Lung (tissue), 12 donors: ENCODE measurements around the gene CERK. TPM values are rescaled to one million over a fixed set of nuclear protein-coding genes. Genes with fewer than 3 reads are reported as not detected.

Experiments
- ATAC-seq: fragments of 200-7000 bp; cut with Tn5 transposase; one replicate; pipeline ENCODE4 v1.9.1; 2020; ENCODE audit warnings: moderate number of reproducible peaks; ENCODE audit not compliant: insufficient read depth, low FRiP score
- DNase-seq, 3 donors: peaks; one replicate each; pipeline ENCODE4 v3.0.0-alpha.2; 2013 to 2017
- H3K27ac ChIP-seq, 2 donors: one replicate each; pipeline ENCODE4 v1.5.1; 2013; ENCODE audit warnings: mild to moderate bottlenecking in 2 of 2, moderate library complexity in 2 of 2, control low read depth in 1 of 2, inconsistent platforms in 1 of 2, low read depth in 1 of 2, low read length in 1 of 2
- H3K27me3 ChIP-seq, 3 donors: one replicate each; pipeline ENCODE4 v1.5.1; 2013; ENCODE audit warnings: low read length in 2 of 3; ENCODE audit not compliant: control insufficient read depth in 3 of 3, insufficient read depth in 3 of 3
- H3K36me3 ChIP-seq, 4 donors: one replicate each; pipeline ENCODE4 v1.5.1; 2013; ENCODE audit warnings: low read length in 4 of 4, mild to moderate bottlenecking in 1 of 4, moderate library complexity in 1 of 4; ENCODE audit not compliant: control insufficient read depth in 4 of 4, insufficient read depth in 4 of 4
- H3K4me1 ChIP-seq, 5 donors: one replicate each; pipeline ENCODE4 v1.5.1; 2013; ENCODE audit warnings: low read length in 5 of 5, mild to moderate bottlenecking in 2 of 5, moderate library complexity in 1 of 5; ENCODE audit not compliant: control insufficient read depth in 5 of 5, insufficient read depth in 5 of 5
- H3K4me3 ChIP-seq: one replicate; pipeline ENCODE4 v1.5.1; 2013; ENCODE audit warnings: mild to moderate bottlenecking, control low read depth, moderate library complexity
- H3K9ac ChIP-seq, 2 donors: one replicate each; pipeline ENCODE4 v1.5.1; 2013; ENCODE audit warnings: low read length in 2 of 2, control low read depth in 1 of 2; ENCODE audit not compliant: insufficient read depth in 1 of 2
- H3K9me3 ChIP-seq, 4 donors: one replicate each; pipeline ENCODE4 v1.5.1; 2013; ENCODE audit warnings: low read length in 3 of 4, mild to moderate bottlenecking in 1 of 4, moderate library complexity in 1 of 4; ENCODE audit not compliant: control insufficient read depth in 4 of 4, insufficient read depth in 3 of 4
- WGBS, 2 donors: extraction: QIAGEN DNeasy Blood & Tissue Kit; methylation state at CpG; one replicate each; pipeline ENCODE4 v1.1.7; 2013; 5-methylcytosine and 5-hydroxymethylcytosine counted together
- polyA plus RNA-seq, 2 donors: library from polyadenylated mRNA; stranded (reverse); fragments of 200-250 nt; gene quantifications; one replicate each; pipeline ENCODE4 v1.2.1, GENCODE V29; 2013
- total RNA-seq, 2 donors: library from RNA; depleted of rRNA in 1 of 2; stranded (reverse); fragments of >200 nt in 1 of 2; gene quantifications; one replicate each; pipeline ENCODE4 v1.2.1, GENCODE V29; 2014 to 2021
- TF ChIP-seq, protein P1 (sequence below): IDR thresholded peaks from 2 replicates; pipeline ENCODE4 v1.5.1; 2012; ENCODE audit warnings: mild to moderate bottlenecking; ENCODE audit errors: control extremely low read depth, extremely low read depth
- donor health status: control.
- donor health status: control.
- donor health status: Bipolar disorder and iron deficiency.
- donor health status: healthy.
- donor health status: DM: yes; HTN: yes; CAD: no.

Gene CERK
- total and polyA plus RNA-seq, 4 donors, result 12.1 to 36.2 (median 31.7) TPM

DNA sequence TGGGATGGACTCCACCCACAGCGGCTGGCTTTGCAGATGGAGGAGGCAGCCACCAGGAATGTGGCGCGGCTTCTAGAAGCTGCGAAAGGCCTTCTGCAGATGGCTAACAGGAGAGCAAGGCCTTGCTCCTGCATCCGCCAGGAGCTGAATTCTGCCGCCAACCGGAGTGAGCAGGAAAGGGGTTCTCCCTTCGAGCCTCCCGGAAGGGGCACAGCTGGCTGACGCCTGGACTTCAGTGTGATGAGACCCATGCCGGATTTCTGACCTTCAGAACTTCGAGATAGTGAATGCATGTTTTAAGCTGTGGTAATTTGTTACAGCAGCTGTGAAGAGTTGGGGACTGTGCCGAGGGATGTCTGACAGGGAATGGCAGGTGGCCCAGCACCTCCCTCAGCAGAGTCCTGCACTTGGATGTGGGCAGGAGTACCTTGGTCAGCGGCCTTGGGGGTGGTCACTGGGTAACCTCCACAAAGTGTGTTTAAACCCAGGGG is 32.1 kb upstream of the CERK start:
- Histone ChIP-seq H3K27me3 (no peaks in the 10 kb centered on the region), H3K27ac (peak overlapping the region; percentile 7 to 75), H3K36me3 (peaks cover 0 to 1% (median 0%) of the 10 kb centered on the region in 4 donors), H3K9ac (peak overlapping the region in 1 of 2 donors; percentile 28), H3K4me1 (peaks cover 0 to 32% (median 0%) of the 10 kb centered on the region in 5 donors), H3K4me3 (no peak overlapping the region), H3K9me3 (no peaks in the 10 kb centered on the region)
- ATAC-seq (no peak), DNase-seq (no peak)
- TF ChIP-seq, protein P1, sequence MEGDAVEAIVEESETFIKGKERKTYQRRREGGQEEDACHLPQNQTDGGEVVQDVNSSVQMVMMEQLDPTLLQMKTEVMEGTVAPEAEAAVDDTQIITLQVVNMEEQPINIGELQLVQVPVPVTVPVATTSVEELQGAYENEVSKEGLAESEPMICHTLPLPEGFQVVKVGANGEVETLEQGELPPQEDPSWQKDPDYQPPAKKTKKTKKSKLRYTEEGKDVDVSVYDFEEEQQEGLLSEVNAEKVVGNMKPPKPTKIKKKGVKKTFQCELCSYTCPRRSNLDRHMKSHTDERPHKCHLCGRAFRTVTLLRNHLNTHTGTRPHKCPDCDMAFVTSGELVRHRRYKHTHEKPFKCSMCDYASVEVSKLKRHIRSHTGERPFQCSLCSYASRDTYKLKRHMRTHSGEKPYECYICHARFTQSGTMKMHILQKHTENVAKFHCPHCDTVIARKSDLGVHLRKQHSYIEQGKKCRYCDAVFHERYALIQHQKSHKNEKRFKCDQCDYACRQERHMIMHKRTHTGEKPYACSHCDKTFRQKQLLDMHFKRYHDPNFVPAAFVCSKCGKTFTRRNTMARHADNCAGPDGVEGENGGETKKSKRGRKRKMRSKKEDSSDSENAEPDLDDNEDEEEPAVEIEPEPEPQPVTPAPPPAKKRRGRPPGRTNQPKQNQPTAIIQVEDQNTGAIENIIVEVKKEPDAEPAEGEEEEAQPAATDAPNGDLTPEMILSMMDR, result no peak
- 75 to 86% methylated on average over 14 of the region's 14 CpGs for WGBS, 2 donors

DNA sequence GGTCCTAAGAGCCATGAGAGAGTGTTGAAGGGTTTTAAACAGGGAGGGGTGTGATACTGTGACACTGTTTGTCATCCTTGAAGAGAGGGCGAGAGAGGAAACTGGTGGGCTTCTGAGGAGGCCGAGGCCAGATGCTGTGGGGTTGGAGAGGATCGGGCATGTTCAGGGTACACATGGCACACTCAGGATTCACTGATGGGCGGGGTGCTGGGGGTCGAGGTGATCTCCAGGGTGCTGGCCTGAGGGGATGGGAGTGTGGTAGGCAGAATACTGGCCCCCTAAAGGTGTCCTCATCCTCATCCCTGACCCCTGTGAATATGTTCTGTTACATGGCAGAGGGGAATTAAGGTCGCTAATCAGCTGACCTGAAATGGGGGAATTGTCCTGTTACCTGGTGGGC is 31.7 kb upstream of the CERK start:
- 93 to 96% methylated on average over 6 of the region's 6 CpGs for WGBS, 2 donors
- DNase-seq (no peak), ATAC-seq (no peak)
- Histone ChIP-seq H3K27me3 (no peaks in the 10 kb centered on the region), H3K27ac (peak overlapping the region; percentile 59 to 66), H3K4me3 (no peak overlapping the region), H3K9ac (no peak overlapping the region), H3K4me1 (peaks cover 0 to 28% (median 0%) of the 10 kb centered on the region in 5 donors), H3K36me3 (peaks cover 0 to 1% (median 0%) of the 10 kb centered on the region in 4 donors), H3K9me3 (no peaks in the 10 kb centered on the region)
- TF ChIP-seq, protein P1, result no peak

DNA sequence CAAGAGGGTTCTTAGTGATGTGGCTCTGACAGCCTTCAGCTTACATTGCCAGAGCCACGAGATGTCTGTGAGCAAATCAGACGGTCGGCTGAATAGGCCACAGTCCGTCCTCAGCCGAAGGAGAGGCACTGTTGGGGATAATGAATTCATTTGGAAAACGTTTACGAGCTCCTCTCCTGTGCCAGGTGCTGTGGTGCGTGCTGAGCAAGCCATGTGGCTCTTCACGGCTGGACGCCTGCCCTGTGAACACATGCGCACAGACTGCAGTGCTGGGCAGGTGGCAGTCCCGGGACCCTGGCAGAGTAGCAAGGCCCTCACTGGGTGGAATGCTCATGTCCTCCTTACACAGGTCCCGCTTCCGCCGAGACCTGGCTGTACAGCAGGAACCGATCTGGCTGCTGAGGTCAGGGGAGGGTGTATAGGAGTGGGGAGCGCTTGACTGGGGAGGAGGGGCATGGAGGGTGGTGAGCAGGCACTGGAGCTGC is 31.2 kb upstream of the CERK start:
- no peak overlapping the region for H3K4me3 ChIP-seq
- no peak for DNase-seq

More for the DNA sequence above, 31.2 kb upstream of the CERK start:
- H3K9ac ChIP-seq, result no peak overlapping the region
- H3K27ac ChIP-seq, result peak overlapping the region; percentile 59 to 66
- no peaks in the 10 kb centered on the region for H3K27me3 ChIP-seq
- no peaks in the 10 kb centered on the region for H3K9me3 ChIP-seq
- TF ChIP-seq, protein P1, result no peak
- peaks cover 0 to 24% (median 1%) of the 10 kb centered on the region in 5 donors for H3K4me1 ChIP-seq
- peaks cover 0 to 1% (median 0%) of the 10 kb centered on the region in 4 donors for H3K36me3 ChIP-seq
- 88 to 93% methylated on average over 17 of the region's 17 CpGs for WGBS, 2 donors
- ATAC-seq, result no peak
